G401 (cell line): ENCODE measurements around the gene KDR. TPM values are rescaled to one million over a fixed set of nuclear protein-coding genes. Genes with fewer than 3 reads are reported as not detected.

Experiments
- DNase-seq: peaks from one replicate; pipeline ENCODE4 v3.0.0-alpha.2; 2015; ENCODE audit warnings: low spot score
- in situ Hi-C: cut with HindIII; loops from 2 replicates; pipeline ENCODE4 v1.10.0; 2016; ENCODE audit warnings: low sequenced_read_pairs, mixed read lengths
- total RNA-seq: library from RNA; depleted of rRNA; stranded (reverse); fragments of >200 nt; shearing (Covaris generic); gene quantifications from 2 replicates; pipeline ENCODE4 v1.2.3, GENCODE V29; 2014; rRNA removed

Gene KDR
- total RNA-seq, 1 experiment from 2014 or later, result not detected

GRCh38 chr4:55038176-55038890 lies 87.1 kb downstream of the KDR start:
- DNase-seq, result no peak
- in situ Hi-C loops, result no loop called here

DNA sequence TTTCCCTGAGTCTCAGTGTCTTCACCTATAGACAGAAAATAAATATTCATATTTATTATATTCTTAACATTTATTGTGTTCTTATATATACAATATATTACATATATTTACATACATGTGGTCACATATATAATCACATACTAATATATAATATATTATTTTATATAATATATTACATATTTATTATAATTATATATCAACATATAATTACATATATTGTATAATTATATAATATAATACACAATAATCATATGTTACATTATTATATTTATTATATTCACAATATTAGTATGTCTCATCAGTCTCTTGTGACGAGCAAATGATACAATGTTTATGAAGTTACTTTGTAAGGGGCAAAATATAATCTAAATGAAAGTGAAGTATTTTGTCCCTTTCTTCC lies 87.7 kb downstream of the KDR start:
- DNase-seq, result no peak
- in situ Hi-C loops, result no loop called here

- DNase-seq, result no peak
- in situ Hi-C loops, result no loop called here
These were observed 89.0 kb downstream of the KDR start for GRCh38 chr4:55036405-55036804.

DNA sequence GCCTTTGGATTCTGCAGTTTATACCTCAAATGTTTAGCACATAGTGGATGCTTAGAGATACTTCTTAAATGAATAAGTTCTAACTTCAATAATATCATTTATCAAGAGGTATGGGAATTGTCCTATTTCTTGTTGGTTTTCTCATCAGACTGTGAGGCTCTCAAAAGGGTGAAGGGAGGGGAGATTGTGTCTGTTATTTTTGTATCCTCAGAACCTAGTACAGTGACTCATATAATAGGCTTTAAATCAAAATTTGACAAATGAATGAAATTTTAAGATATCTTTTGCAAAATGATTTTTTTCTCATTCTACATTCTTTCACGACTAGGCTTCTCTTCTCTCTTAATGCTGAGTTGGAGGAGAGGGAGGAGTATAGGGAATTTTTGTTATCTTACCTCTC lies 89.5 kb downstream of the KDR start:
- no peak for DNase-seq
- in situ Hi-C loops, result no loop called here

GRCh38 chr4:55033296-55033695 lies 92.1 kb downstream of the KDR start:
- no peak for DNase-seq
- in situ Hi-C loops, result no loop called here

- in situ Hi-C loops, result no loop called here
- no peak for DNase-seq
These were observed 92.6 kb downstream of the KDR start for GRCh38 chr4:55032788-55033187.

DNA sequence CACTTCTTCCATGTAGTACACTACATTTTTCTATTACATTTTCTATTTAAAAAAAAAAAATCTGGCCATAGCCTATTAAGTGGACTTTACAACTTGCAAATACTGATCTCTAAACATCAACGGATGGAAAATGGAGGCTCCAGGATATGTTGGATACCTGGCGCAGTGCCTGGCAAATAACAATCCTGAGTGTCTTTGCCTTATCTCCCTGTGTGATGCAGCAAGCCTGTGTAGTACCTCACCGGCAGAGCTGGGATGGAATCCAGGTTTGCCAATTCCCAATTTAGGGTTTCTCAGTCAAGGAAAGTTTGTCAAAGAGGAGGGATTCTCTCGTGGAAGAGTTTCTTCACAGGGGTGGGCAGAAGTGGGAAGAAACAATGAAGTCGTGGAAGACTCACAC lies 93.2 kb downstream of the KDR start:
- in situ Hi-C loops, result no loop called here

DNA sequence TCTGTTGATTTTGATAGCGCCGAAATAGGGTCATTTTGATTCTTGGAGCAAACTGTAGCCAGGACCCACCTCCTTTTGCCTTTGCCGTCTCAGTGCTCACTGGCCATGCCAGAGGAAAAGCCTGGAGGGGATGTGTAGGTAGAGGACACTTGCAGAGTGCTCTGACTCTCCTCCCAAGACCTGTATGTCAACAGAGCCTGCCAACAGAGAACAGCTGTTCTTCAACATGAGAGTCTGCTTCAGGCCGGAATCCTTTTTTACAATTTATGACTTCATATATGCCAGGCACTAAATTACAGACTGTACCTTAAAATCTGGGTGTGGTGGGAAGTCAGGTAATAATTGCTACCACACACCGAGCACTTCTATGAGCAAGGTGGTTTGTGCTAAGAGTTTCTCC lies 94.2 kb downstream of the KDR start:
- in situ Hi-C loops, result no loop called here

More for the DNA sequence above, 93.2 kb downstream of the KDR start:
- no peak for DNase-seq

GRCh38 chr4:55030589-55030988 lies 94.8 kb downstream of the KDR start:
- in situ Hi-C loops, result no loop called here
- DNase-seq, result no peak

More for the DNA sequence above, 94.2 kb downstream of the KDR start:
- DNase-seq, result no peak

DNA sequence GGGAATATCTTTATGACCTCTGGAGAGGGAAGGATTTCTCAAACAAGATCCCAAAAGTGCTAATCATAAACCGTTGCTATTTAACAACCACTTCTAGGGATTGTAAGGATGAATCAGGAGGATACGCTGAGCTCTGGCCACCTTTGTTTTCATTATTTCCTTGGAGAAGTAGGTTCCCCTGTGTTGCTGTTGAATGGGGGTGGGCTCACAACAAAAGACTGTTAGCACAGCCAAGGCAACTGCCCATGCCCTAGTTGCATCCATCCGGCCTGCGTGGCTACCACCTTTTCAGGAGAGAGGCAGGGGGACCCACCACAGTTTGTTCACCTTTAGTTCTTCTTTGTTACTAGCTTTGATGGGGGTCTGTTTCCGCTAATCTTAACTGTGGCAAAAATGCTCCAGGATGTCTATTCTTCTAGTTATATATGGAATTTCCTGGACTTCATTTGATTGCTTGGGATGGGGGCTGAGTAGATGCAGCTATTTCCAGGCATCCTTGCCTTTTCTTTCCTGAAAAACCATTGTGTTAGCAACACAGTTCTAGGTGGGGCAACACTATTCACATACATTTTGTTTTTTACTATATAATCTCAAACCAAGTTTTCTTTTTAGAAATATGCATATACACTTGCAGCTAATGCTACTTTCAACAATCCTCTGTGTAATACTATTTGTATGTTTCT lies 95.4 kb downstream of the KDR start:
- no peak for DNase-seq
- in situ Hi-C loops, result no loop called here

GRCh38 chr4:55029321-55029720 lies 96.1 kb downstream of the KDR start:
- no peak for DNase-seq
- in situ Hi-C loops, result no loop called here

Other genes starting within 250 kb of the KDR start
- 7.9 and 13.4 TPM in 2 replicates for gene SRD5A3, start 220.6 kb upstream of the KDR start, total RNA-seq